Lower leg skin (tissue), 3 donors: ENCODE data around the gene RXRA.

Experiments
- CTCF ChIP-seq, 3 donors: fragments of 450-650 bp; IDR thresholded peaks; one replicate each; pipeline ENCODE4 v1.5.1; 2016; ENCODE audit warnings: antibody characterized with exemption in 3 of 3, mild to moderate bottlenecking in 3 of 3, moderate library complexity in 2 of 3
- POLR2A ChIP-seq, 2 donors: fragments of 450-650 bp; IDR thresholded peaks; one replicate each; pipeline ENCODE4 v1.6.1; 2016 to 2017; ENCODE audit warnings: antibody characterized with exemption in 2 of 2, mild to moderate bottlenecking in 1 of 2, moderate library complexity in 1 of 2

- TF ChIP-seq CTCF (IDR thresholded peaks at IDR 0.05) (no peak), POLR2A (IDR thresholded peaks at IDR 0.05) (no peak)
These were observed 74.0 kb downstream of the RXRA start for GRCh38 chr9:134400283-134400682.
